ENCODE data around the gene SCIMP.
"Not testable (repeated sequence)": the region's sequence is repeated elsewhere in the genome, so short reads cannot be mapped to it uniquely, and the experiment has no call there.

Gene SCIMP

DNA sequence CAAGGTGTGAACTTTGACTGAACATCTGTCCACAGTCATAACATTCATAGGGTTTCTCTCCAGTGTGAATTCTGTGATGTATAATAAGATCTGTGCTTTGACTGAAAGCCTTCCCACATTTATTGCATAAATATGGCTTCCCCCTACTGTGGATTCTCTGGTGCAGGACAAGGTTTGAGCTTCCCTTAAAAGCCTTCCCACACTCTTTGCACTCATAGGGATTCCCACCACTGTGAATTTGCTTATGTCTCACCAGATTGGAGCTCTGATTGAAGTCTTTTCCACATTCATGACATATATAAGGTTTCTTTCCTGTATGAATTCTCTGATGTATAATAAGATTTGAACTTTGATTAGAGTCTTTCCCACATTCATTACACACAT lies 51.3 kb downstream of the SCIMP start:
- DNase-seq: no peak

DNA sequence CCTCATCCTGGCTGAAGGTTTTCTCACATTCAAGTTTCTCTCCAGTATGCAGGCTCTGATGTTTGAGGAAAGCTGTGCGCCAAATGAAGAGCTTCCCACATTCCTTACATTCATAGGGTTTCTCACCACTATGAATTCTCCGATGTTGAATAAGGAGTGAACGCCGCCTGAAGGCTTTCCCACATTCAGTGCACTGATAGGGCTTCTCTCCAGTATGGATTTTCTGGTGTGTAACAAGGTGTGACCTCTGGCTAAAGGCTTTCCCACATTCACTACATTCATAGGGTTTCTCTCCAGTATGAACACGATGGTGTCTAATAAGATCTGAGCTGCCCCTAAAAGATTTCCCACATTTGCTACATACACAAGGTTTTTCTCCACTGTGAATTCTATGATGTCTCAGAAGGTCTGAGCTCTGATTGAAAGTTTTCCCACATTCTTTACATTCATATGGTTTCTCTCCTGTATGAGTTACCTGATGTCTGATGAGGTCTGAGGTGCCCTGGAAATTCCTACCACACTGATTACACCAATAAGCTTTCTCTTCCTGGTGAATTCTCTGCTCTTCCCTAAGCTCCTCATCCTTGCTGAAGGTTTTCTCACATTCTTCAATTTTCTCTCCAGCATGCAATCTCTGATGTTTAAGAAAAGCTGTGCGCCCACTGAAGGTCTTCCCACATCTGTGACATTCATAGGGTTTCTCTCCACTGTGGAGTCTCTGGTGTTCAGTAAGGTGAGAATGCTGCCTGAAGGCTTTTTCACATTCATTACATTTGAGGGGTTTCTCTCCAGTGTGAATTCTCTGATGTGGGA lies 51.9 kb downstream of the SCIMP start:
- DNase-seq: no peak

DNA sequence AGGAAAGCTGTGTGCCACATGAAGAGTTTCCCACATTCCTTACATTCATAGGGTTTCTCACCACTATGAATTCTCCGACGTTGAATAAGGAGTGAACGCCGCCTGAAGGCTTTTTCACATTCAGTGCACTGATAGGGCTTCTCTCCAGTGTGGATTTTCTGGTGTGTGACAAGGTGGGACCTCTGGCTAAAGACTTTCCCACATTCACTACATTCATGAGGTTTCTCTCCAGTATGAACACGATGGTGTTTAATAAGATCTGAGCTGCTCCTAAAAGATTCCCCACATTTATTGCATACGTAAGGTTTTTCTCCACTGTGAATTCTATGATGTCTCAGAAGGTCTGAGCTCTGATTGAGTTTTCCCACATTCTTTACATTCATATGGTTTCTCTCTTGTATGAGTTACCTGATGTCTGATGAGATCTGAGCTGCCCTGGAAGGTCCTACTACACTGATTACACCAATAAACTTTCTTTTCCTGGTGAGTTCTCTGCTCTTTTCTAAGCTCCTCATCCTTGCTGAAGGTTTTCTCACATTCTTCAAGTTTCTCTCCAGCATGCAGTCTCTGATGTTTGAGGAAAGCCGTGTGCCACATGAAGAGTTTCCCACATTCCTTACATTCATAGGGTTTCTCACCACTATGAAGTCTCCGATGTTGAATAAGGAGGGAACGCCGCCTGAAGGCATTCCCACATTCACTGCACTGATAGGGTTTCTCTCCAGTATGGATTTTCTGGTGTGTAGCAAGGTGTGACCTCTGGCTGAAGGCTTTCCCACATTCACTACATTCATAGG lies 53.0 kb downstream of the SCIMP start:
- no peak for DNase-seq

DNA sequence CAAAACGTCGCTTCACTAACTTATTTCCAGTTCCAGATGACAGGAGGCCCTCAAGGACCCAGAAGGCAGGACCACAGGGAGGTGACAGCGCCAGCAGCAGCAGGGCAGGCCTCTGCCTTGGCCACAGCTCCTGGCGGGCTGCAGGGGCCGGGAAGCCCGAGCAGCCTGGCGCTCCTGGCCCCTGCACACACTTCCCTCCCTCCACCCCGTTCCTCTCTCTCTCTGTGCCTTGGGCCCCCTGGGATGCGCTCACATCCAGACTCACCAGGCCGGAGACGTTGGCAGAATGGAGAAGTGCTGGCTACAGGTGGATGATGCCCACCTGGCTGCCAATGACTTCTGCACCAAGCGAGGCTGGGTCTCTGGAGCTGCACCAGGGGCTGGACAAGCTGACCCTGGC lies 55.7 kb downstream of the SCIMP start:
- DNase-seq: no peak

DNA sequence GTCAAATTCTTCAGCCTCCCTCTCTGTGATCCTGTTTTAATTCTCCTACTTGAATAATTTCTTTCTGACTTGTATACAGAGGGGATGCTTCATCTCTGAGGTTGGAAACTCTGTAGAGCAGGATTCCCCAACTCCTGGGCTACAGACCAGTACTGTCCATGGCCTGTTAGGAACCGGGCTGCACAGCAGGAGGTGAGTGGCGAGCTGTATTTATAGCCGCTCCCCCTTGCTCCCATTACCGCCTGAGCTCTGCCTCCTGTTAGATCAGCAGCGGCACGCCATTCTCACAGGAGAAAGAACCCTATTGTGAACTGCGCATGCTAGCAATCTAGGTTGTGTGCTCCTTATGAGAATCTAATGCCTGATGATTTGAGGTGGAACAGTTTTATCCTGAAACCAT lies 59.6 kb downstream of the SCIMP start:
- not testable (repeated sequence) for DNase-seq

DNA sequence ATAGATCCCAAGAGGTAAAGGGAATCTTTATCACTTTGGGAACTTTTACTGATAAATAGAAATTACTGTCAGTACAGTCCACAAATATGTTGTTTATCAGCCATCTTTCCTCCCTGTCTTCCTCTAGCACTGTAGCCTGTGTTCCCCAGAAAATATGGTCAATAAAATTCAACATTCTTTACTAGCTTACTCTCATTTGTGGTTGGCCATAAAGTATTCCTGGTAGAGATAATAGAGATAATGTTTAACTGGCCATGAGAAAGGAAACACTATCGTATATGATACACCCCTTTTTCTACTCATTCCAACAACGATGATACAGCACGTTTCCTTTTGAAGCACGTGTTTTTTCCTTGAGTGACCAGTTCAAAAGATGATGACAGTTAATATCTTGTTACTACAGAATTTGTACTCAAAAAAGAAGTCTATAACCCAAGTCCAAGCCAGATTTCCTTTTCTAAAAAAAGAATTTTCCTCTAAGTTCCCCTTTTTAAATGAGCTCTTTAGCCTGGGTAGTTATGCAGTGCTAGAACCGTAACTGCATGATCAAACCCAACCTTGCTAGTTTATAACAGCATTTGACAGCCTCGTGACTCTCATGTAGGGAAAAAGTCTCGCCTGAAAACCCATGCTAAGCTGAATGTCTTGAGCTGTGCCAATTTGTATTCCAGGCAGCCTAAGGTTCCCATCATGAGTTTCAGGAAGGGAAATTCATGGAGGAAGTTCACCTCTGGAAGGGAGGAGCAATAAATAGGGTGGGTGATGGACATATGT lies 68.7 kb downstream of the SCIMP start:
- DNase-seq: not testable (repeated sequence)

DNA sequence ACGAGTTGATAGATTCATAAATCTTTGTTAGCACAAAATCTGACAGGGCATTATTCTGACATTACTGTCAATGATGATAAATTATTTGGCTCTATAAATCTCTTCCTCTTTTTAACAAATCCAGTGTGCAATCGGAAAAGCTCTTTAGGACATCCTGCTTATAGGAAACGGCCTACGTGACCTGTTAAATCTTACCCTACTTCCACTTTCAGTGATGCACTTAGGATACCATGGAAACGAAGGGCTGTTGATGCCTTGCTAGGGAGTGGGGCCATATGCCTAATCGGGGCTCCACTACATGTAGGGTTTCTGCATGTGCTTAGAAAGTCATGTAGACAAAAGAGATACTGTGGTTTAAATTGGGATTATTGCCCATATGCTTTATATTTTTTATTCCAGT lies 70.2 kb downstream of the SCIMP start:
- DNase-seq: no peak

DNA sequence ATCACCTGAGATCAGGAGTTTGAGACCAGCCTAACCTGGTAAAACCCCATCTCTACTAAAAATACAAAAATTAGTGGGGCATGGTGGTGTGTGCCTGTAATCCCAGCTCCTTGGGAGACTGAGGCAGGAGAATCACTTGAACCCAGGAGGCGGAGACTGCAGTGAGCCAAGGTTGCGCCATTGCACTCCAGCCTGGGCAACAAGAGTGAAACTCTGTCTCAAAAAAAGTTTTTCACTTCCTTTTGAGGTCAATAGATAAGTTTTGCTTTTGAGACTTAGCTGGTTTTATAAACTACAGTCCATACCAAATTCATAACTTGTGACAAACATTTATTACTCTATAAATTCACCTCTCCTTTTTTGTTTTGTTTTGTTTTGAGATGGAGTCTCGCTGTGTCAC lies 72.9 kb downstream of the SCIMP start:
- not testable (repeated sequence) for DNase-seq

DNA sequence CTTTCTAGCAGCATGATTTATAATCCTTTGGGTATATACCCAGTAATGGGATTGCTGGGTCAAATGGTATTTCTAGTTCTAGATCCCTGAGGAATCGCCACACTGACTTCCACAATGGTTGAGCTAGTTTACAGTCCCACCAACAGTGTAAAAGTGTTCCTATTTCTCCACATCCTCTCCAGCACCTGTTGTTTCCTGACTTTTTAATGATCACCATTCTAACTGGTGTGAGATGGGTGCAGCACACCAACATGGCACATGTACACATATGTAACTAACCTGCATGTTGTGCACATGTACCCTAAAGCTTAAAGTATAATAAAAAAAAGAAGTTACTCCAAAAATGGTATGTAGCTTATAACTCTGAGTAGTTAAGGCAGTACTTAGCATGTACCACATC lies 74.0 kb downstream of the SCIMP start:
- not testable (repeated sequence) for DNase-seq
